ENCODE data around the gene SS18L1.

Gene SS18L1

GRCh38 chr20:62156592-62157386 is 13.2 kb downstream of the SS18L1 start:
- DNase-seq (ENCODE audit: low spot score), result peak; percentile 68

DNA sequence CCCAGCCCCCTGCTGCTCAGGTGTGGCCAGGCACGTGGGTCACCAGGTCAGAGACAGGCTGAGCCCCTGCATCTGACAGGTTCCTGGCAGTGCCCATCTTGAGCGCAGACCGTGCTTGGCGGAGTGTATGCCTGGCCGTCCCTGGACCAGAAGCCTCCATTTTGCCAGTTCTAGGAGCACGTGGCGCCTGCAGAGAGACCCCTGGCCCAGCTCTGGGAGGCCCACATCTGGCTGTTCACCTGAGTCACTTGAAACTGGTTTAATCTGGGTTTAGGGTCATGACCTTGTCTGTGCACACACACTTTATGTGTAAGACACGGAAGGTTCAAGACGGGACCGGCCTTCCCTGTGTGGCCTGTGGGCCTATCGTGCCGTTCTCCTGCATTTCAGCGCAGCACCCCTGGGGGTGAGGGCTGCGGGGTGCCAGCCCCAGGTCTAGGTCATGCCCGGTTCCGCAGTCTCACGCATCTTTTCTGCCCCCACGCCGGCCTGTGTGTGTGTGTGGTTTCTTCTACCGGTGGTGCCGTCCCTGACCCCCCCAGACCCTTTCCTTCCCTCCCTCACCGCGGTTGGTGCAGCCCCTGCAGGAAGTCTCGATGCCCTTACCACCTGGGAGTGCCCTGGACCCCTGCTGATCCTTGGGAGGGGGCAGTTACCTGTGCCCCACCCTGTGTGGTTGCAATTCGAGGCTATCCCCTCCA is 14.0 kb downstream of the SS18L1 start:
- no peak for DNase-seq (ENCODE audit: low spot score)

GRCh38 chr20:62158088-62158400 is 14.5 kb downstream of the SS18L1 start:
- no peak for DNase-seq (ENCODE audit: low spot score)

DNA sequence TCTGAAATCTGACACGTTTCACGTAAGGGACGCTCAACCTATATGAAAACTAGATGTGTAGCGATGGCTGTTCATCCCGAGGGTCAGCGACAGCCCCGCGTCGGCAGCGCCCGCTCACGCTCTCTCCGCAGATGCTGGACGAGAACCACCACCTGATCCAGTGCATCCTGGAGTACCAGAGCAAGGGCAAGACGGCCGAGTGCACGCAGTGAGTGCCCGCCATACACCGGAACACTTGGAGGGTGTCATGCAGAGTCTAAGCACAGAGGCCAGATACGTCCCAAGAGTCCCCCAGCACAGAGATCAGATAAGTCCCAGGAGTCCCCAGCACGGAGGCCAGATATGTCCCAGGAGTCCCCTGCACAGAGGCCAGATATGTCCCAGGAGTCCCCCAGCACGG is 15.0 kb downstream of the SS18L1 start:
- DNase-seq (ENCODE audit: low spot score), result no peak

GRCh38 chr20:62159052-62159451 is 15.5 kb downstream of the SS18L1 start:
- no peak for DNase-seq (ENCODE audit: low spot score)

DNA sequence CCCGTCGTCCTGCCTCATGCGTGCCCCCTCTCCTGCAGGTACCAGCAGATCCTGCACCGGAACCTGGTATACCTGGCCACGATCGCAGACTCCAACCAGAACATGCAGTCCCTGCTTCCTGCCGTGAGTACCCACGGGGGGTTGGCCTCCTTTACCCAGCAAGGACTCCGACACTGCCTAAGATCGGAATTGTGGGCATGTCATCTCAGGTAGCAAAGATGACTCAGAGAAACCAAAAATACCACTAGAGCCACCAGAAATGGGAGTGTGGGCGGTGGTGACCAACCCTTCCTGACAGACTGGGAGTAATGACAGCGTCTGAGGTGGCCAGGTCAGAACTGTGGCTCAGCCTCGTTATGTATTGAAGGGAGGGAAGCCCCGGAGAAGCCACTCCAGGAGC is 16.3 kb downstream of the SS18L1 start:
- no peak for DNase-seq (ENCODE audit: low spot score)

DNA sequence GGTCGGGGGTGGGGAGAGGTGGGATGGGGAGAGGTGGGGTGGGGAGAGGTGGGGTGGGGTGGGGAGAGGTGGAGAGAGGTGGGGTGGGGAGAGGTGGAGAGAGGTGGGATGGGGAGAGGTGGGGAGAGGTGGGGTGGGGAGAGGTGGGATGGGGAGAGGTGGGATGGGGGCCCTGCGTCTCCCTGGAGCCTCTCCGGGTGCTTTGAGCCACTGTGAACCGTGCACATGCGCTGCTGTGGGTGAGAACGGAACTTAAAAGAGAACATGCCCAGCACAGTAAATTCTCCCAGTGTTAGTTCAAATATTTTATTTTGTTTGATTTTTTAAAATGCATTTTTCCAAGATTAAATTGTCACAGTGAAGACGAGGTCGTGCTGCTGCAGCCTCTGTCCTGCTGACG is 16.7 kb downstream of the SS18L1 start:
- no peak for DNase-seq (ENCODE audit: low spot score)

DNA sequence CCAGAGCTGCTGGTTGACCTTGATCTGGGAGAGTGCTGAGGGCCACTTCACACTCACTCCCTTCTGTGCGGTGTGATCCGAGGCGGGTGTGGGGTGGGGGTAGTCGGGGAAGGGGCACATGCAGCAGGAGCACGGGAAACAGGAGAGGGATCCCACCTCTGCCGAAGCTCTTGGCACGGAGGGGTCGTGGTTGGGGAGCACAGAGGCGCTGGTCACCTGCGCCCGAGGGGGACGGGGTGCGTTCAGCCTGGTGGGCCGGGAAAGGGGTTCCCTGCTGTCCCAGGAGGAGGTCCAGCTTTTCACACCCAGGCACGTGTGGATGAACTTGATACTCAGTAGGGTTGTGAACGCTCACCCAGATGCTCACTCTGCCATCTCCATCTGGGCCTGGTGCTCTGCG is 17.3 kb downstream of the SS18L1 start:
- DNase-seq (ENCODE audit: low spot score), result no peak

GRCh38 chr20:62161347-62161746 is 17.8 kb downstream of the SS18L1 start:
- no peak for DNase-seq (ENCODE audit: low spot score)

GRCh38 chr20:62162765-62163484 is 19.4 kb downstream of the SS18L1 start:
- no peak for DNase-seq (ENCODE audit: low spot score)

DNA sequence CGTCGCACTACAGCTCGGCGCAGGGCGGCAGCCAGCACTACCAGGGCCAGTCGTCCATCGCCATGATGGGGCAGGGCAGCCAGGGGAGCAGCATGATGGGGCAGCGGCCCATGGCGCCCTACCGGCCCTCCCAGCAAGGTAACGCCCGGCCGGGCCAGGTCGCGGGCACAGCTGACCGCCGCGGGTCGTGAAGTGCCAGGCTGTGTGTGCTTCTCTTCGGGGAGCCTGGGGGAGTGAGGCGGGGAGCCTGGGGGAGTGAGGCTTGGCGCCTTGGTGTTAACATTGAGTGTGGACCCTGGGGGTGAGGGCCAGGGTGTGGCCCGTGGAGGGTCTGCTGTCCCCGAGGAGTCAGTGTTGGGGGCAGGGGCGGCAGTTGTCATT is 19.9 kb downstream of the SS18L1 start:
- no peak for DNase-seq (ENCODE audit: low spot score)

DNA sequence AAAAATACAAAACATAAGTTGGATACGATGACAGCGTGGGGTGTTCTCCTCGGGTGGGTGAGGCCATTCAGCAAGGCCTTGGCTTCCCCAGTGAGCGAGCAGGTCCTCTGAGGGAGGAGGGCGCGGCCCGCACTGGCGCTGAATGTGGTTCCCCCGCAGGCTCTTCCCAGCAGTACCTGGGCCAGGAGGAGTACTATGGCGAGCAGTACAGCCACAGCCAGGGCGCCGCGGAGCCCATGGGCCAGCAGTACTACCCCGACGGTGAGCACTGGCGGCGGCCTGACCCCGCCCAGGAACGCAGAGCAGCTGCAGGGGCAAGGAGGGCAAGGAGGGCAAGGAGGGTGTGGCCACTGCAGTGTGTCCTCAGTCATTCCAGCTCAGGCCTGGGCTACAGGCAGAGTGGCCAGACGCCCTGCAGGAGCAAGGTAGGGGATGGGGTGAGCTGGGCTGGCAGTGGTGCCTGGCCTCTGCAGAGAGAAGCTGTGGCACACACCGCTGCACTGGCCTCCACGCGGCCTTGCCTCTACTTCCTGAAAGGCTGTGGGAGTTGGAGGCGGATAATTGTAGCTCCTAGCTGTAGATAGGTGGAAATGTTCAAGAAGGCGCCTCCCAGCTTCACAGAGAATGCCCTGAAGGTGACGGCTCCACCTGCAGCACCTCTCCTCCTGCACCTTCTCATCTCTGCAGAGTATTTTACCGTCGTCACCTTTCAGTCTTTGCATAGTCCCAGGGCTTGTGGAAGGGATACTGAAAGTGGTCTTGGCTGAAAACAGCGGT is 20.6 kb downstream of the SS18L1 start:
- no peak for DNase-seq (ENCODE audit: low spot score)

GRCh38 chr20:62164879-62165761 is 21.6 kb downstream of the SS18L1 start:
- DNase-seq (ENCODE audit: low spot score), result no peak

- DNase-seq (ENCODE audit: low spot score), result no peak
Measured at GRCh38 chr20:62165762-62166399, 22.3 kb downstream of the SS18L1 start.

DNA sequence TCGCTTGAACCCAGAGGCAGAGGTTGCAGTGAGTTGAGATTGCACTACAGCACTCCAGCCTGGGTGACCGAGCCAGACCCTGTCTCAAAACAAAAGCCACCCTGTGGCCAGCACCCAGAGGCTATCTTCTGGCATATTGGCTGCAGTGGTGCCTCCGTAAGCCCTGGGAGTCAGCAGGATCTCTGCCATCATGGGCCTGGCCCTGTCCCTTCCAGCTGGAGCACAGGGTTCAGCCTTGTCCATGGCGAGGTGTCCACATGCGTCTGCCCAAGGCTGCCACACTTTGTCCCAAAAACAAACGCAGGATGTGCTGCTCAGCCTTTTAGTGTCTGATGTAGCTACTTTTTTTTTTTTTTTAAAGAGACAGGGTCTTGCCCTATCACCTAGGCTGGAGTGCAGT is 23.9 kb downstream of the SS18L1 start:
- no peak for DNase-seq (ENCODE audit: low spot score)

DNA sequence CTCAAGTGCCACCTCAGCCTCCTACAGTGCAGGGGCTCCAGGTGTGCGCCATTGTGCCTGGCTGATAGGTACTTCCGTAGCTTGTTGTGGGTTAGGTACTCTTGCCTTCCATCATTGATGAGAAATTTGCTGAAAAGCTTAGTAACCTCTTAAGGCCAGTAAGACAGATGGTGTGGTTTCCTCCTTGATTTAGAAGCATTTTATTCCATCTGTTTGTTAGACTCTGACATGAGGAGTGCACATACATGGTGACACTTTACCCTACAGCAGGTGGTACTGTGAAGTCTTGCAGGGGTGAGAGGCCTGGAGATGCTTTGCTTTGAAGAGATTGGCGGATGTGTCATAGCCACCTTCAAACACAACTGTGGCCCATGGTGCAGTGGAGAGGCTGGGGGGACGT is 24.5 kb downstream of the SS18L1 start:
- no peak for DNase-seq (ENCODE audit: low spot score)

GRCh38 chr20:62168890-62169435 is 25.4 kb downstream of the SS18L1 start:
- no peak for DNase-seq (ENCODE audit: low spot score)

- no peak for DNase-seq (ENCODE audit: low spot score)
Measured at GRCh38 chr20:62170536-62170935, 27.0 kb downstream of the SS18L1 start.

DNA sequence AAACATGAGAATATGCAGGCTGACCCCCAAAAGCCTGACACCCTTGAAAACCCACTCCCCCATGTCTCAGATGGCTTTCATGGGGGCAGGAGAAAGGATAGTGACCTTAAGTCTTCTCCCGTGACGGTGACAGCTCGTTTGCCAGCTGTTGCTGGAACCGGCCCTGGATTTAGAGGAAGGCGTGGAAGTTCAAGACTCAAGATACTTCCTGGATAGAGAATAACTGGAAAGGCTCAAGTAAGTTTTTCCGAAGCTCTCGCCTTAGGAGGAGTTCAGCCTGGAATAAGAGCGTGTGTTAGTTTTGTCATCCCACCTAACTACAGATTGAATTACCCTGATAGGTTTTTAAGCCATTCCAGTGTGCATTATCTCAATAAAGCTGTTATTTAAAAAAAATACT is 27.7 kb downstream of the SS18L1 start:
- no peak for DNase-seq (ENCODE audit: low spot score)

DNA sequence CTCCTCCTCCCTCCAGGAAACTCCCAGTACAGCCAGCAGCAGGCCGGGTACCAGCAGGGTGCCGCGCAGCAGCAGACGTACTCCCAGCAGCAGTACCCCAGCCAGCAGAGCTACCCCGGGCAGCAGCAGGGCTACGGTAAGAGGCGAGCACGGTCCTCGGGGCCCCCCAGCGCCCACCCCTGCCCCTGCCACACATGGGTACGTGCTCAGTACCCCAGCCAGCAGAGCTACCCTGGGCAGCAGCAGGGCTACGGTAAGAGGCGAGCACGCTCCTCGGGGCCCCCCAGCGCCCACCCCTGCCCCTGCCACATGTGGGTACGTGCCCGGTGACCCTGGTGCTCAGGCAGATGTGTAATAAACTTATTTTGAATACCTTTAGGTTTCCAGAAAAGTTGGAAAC is 29.1 kb downstream of the SS18L1 start:
- DNase-seq (ENCODE audit: low spot score), result no peak

Measured in hematopoietic multipotent progenitor cell treated with erythropoietin and hydrocortisone succinate and interleukin-3 and kit ligand, for 15 days (in vitro differentiated cells).